Panc1 (cell line): ENCODE data around the gene PIGZ. TPM values are rescaled to one million over a fixed set of nuclear protein-coding genes. Genes with fewer than 3 reads are reported as not detected.

Experiments
- ATAC-seq: fragments of 200-7000 bp; cut with Tn5 transposase; 2 replicates; pipeline ENCODE4 v1.9.1; 2020; ENCODE audit warnings: mild to moderate bottlenecking, moderate library complexity
- BruUV-seq: library from RNA; stranded (reverse); fragments of 400-500 nt; replicated peaks from 2 replicates; lab custom pipeline; 2021; lab: Mats Ljungman, UMichigan
- CTCF ChIA-PET: fragments of 300-600 bp; sonication (Branson Sonifier 250); formaldehyde crosslinking; loops from one replicate; lab custom pipeline; 2022; ENCODE audit warnings: antibody characterized with exemption; lab: Charles Lee
- POLR2A ChIA-PET: fragments of 300-600 bp; sonication (Branson Sonifier 250); formaldehyde crosslinking; loops from one replicate; lab custom pipeline; 2022; ENCODE audit warnings: antibody characterized with exemption; lab: Charles Lee
- DNase-seq: peaks from one replicate; pipeline ENCODE4 v3.0.0-alpha.2; 2010; ENCODE audit warnings: low read depth, low spot score
- H3K27ac ChIP-seq: 2 replicates; pipeline ENCODE4 v1.5.1; 2011; ENCODE audit warnings: mild to moderate bottlenecking, low read length, inconsistent platforms
- H3K27me3 ChIP-seq: fragments of 200-500 bp; sonication (Bioruptor generic); 2 replicates; pipeline ENCODE4 v1.6.0; 2014; ENCODE audit warnings: low read length, inconsistent platforms; ENCODE audit not compliant: control insufficient read depth, insufficient read depth
- H3K36me3 ChIP-seq: fragments of 200-500 bp; sonication (Bioruptor generic); 2 replicates; pipeline ENCODE4 v1.5.1; 2014; ENCODE audit warnings: inconsistent platforms, mild to moderate bottlenecking, low read length, moderate library complexity; ENCODE audit not compliant: control insufficient read depth, insufficient read depth
- H3K4me1 ChIP-seq: 2 replicates; pipeline ENCODE4 v1.5.1; 2011; ENCODE audit warnings: inconsistent platforms, mild to moderate bottlenecking, low read length, moderate library complexity; ENCODE audit not compliant: control insufficient read depth, insufficient read depth
- H3K4me3 ChIP-seq, 2 experiments: 2 replicates each; pipeline ENCODE4 v1.5.1; 2011 to 2012; ENCODE audit warnings: low read depth in 2 of 2, low read length in 2 of 2, mild to moderate bottlenecking in 2 of 2, inconsistent platforms in 1 of 2, moderate library complexity in 1 of 2
- H3K9me3 ChIP-seq: fragments of 200-500 bp; sonication (Bioruptor generic); 2 replicates; pipeline ENCODE4 v1.5.1; 2014; ENCODE audit warnings: low read depth, mild to moderate bottlenecking, inconsistent platforms, low read length, moderate library complexity; ENCODE audit not compliant: control insufficient read depth, insufficient read depth
- POLR2AphosphoS5 ChIP-seq: IDR thresholded peaks from 2 replicates; pipeline ENCODE4 v1.6.1; 2012; ENCODE audit warnings: mild to moderate bottlenecking, low read depth, low read length, moderate library complexity
- SIN3A ChIP-seq: IDR thresholded peaks from 2 replicates; pipeline ENCODE4 v1.6.1; 2012; ENCODE audit warnings: low read depth, mild to moderate bottlenecking, low read length, moderate library complexity, borderline replicate concordance; ENCODE audit not compliant: insufficient read depth
- TCF7L2 ChIP-seq: IDR thresholded peaks from 2 replicates; pipeline ENCODE4 v1.6.1; 2011; ENCODE audit warnings: mild to moderate bottlenecking, low read depth, low read length, inconsistent platforms
- in situ Hi-C: cut with HindIII; loops from 2 replicates; pipeline ENCODE4 v1.10.0; 2016; ENCODE audit warnings: low sequenced_read_pairs, low pct_unique_long_range_greater_than_20kb
- intact Hi-C: fragments of 100-400 bp; cut with micrococcal nuclease; formaldehyde crosslinking; loops from one replicate; pipeline ENCODE4 v1.10.0; 2022; ENCODE audit not compliant: unreplicated experiment
- total RNA-seq: library from RNA; stranded (reverse); gene quantifications from one replicate; pipeline ENCODE4 v1.2.1, GENCODE V29; 2021; ENCODE audit not compliant: unreplicated experiment
- TF ChIP-seq, protein P1 (sequence below), 2 experiments: IDR thresholded peaks; 2 replicates each; pipeline ENCODE4 v1.6.1; 2011 to 2012; ENCODE audit warnings: low read depth in 2 of 2, control low read depth in 1 of 2, low read length in 1 of 2, mild to moderate bottlenecking in 1 of 2, moderate library complexity in 1 of 2; ENCODE audit not compliant: insufficient read depth in 1 of 2
- TF ChIP-seq, protein P2 (sequence below): fragments of 450-650 bp; IDR thresholded peaks from 2 replicates; pipeline ENCODE4 v1.5.1; 2017; ENCODE audit warnings: mild to moderate bottlenecking

Gene PIGZ
- total RNA-seq, 1 experiment from 2014 or later, result 6.3 TPM

DNA sequence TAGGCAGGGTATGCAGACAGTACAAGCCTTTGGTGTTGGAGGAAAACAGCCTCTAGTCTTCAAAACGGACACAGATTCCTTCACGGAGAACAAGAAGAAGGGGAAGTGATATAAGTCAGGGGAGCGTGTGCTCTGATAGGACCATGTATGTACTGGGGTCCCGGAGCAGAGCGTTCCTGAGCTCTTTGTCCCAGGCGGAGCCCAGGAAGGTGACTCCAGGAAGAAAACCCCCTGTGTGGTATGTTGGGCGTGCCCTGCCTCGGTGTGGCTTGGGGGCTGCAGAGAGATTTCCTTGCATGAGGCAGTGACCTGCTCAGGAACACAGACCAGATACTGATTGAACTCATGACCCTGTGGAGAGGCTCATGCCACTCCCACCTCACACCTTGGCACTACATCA is 39.3 kb upstream of the PIGZ start:
- Histone ChIP-seq H3K9me3 (no peaks in the 10 kb centered on the region), H3K27ac (no peak overlapping the region), H3K36me3 (no peaks in the 10 kb centered on the region), H3K4me3 (no peak overlapping the region), H3K4me1 (peaks cover 4% of the 10 kb centered on the region; the same call in 1 of the 2 replicates), H3K27me3 (no peaks in the 10 kb centered on the region)
- POLR2A ChIA-PET, result interaction anchor here (0.6 kb wide), 1 partner anchor 464 kb away, joined by 3 read pairs; no protein-coding TSS in a partner anchor
- CTCF ChIA-PET, result no interaction called here
- in situ Hi-C loops (no loop called here), intact Hi-C loops (no loop called here)
- DNase-seq, result no peak
- ATAC-seq, result no peak
- no TSS peak for BruUV-seq
- TF ChIP-seq SIN3A (no peak), POLR2AphosphoS5 (no peak), TCF7L2 (no peak)
- TF ChIP-seq, protein P1, sequence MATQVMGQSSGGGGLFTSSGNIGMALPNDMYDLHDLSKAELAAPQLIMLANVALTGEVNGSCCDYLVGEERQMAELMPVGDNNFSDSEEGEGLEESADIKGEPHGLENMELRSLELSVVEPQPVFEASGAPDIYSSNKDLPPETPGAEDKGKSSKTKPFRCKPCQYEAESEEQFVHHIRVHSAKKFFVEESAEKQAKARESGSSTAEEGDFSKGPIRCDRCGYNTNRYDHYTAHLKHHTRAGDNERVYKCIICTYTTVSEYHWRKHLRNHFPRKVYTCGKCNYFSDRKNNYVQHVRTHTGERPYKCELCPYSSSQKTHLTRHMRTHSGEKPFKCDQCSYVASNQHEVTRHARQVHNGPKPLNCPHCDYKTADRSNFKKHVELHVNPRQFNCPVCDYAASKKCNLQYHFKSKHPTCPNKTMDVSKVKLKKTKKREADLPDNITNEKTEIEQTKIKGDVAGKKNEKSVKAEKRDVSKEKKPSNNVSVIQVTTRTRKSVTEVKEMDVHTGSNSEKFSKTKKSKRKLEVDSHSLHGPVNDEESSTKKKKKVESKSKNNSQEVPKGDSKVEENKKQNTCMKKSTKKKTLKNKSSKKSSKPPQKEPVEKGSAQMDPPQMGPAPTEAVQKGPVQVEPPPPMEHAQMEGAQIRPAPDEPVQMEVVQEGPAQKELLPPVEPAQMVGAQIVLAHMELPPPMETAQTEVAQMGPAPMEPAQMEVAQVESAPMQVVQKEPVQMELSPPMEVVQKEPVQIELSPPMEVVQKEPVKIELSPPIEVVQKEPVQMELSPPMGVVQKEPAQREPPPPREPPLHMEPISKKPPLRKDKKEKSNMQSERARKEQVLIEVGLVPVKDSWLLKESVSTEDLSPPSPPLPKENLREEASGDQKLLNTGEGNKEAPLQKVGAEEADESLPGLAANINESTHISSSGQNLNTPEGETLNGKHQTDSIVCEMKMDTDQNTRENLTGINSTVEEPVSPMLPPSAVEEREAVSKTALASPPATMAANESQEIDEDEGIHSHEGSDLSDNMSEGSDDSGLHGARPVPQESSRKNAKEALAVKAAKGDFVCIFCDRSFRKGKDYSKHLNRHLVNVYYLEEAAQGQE (IDR thresholded peaks at IDR 0.05; ENCODE audit: insufficient read depth in 1 of 2, low read depth in 2 of 2, low read length in 1 of 2), result no peak
- TF ChIP-seq, protein P2, sequence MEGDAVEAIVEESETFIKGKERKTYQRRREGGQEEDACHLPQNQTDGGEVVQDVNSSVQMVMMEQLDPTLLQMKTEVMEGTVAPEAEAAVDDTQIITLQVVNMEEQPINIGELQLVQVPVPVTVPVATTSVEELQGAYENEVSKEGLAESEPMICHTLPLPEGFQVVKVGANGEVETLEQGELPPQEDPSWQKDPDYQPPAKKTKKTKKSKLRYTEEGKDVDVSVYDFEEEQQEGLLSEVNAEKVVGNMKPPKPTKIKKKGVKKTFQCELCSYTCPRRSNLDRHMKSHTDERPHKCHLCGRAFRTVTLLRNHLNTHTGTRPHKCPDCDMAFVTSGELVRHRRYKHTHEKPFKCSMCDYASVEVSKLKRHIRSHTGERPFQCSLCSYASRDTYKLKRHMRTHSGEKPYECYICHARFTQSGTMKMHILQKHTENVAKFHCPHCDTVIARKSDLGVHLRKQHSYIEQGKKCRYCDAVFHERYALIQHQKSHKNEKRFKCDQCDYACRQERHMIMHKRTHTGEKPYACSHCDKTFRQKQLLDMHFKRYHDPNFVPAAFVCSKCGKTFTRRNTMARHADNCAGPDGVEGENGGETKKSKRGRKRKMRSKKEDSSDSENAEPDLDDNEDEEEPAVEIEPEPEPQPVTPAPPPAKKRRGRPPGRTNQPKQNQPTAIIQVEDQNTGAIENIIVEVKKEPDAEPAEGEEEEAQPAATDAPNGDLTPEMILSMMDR, result no peak

DNA sequence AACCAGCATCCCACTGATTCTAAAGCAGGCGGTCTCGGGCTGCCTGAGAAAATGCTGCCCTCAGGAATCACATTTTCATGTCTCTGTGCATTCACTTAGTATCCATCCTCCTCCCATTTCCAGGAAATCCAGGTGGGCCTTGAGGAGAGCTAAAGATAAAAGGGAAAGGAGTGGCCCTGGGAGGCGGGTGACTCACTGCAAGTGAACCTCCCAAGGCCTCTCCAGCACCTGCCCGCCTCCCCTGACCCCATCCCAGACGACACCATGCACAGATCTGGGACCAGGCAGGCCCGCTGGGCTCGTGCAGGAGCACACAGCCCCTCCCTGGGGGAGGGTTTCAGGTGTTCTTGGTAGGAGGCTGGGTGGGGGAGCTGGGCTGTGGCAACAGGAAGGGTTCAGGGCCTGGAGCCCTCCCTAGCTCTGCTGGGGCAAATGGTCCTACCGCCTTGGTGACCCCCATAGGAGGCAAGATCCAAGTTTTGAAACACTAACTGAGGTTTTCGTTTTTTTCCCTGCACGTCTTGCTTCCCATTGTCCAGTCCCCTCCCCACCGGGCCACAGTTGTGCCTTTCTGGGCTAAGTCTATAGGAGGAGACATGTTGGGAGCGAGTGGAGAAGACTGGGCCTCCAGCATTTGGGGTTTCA is 38.8 kb upstream of the PIGZ start:
- no peaks in the 10 kb centered on the region for H3K9me3 ChIP-seq
- intact Hi-C loops, result no loop called here
- H3K36me3 ChIP-seq, result no peaks in the 10 kb centered on the region
- TF ChIP-seq POLR2AphosphoS5 (no peak), TCF7L2 (no peak), SIN3A (no peak)
- TF ChIP-seq, protein P1 (IDR thresholded peaks at IDR 0.05; ENCODE audit: insufficient read depth in 1 of 2, low read depth in 2 of 2, low read length in 1 of 2), result no peak
- TF ChIP-seq, protein P2, result no peak
- no peaks in the 10 kb centered on the region for H3K27me3 ChIP-seq
- ChIA-PET POLR2A (interaction anchor here (0.6 kb wide), 1 partner anchor 463 kb away, joined by 3 read pairs; no protein-coding TSS in a partner anchor), CTCF (interaction anchor here (0.5 kb wide), 1 partner anchor 755 kb away, joined by 4 read pairs; no protein-coding TSS in a partner anchor)
- in situ Hi-C loops, result no loop called here
- peaks cover 4% of the 10 kb centered on the region for H3K4me1 ChIP-seq
- no peak for ATAC-seq
- no peak overlapping the region for H3K4me3 ChIP-seq
- DNase-seq, result no peak
- H3K27ac ChIP-seq, result no peak overlapping the region
- no TSS peak for BruUV-seq
